H1 (cell line): ENCODE measurements around the gene HOXD10. TPM values are rescaled to one million over a fixed set of nuclear protein-coding genes. Genes with fewer than 3 reads are reported as not detected.
A peak's percentile ranks its signal among the peaks of the same experiment; 100 is the strongest.

Source experiments
- CTCF ChIA-PET: fragments of 300-600 bp; sonication (Branson Sonifier 250); formaldehyde crosslinking; loops from one replicate; lab custom pipeline; 2021; ENCODE audit not compliant: partially characterized antibody; lab: Charles Lee
- POLR2A ChIA-PET: fragments of 300-600 bp; sonication (Branson Sonifier 250); formaldehyde crosslinking; loops from one replicate; lab custom pipeline; 2021; ENCODE audit warnings: inconsistent platforms; ENCODE audit not compliant: partially characterized antibody; lab: Charles Lee
- DNase-seq, 2 experiments: peaks; one replicate each; pipeline versions ENCODE4 v3.0.0 to v3.0.0-alpha.2; 2010 to 2022; ENCODE audit warnings: low spot score in 2 of 2, low read depth in 1 of 2, mixed read lengths in 1 of 2
- FAIRE-seq: peaks from 2 replicates; lab custom pipeline; 2011; peaks lifted over from hg19 to GRCh38; lab: Jason Lieb, UNC
- H2AFZ ChIP-seq: 2 replicates; pipeline ENCODE4 v1.8.1; 2012; ENCODE audit warnings: low read length, inconsistent platforms
- H2AK5ac ChIP-seq: 2 replicates; pipeline ENCODE4 v1.6.1; 2013; ENCODE audit warnings: low read depth, low read length
- H2BK120ac ChIP-seq: replicated peaks from 2 replicates; pipeline ENCODE3; 2013; ENCODE audit warnings: low read depth, low read length, inconsistent platforms
- H2BK12ac ChIP-seq: 2 replicates; pipeline ENCODE4 v1.6.1; 2013; ENCODE audit warnings: low read depth, low read length
- H2BK15ac ChIP-seq: 2 replicates; pipeline ENCODE4 v1.6.1; 2013; ENCODE audit warnings: low read length
- H2BK20ac ChIP-seq: 2 replicates; pipeline ENCODE4 v1.6.1; 2013; ENCODE audit warnings: low read length
- H2BK5ac ChIP-seq: 2 replicates; pipeline ENCODE4 v1.6.1; 2013; ENCODE audit warnings: low read depth, low read length
- H3K14ac ChIP-seq: 2 replicates; pipeline ENCODE4 v1.6.1; 2013; ENCODE audit warnings: inconsistent platforms; ENCODE audit not compliant: insufficient read length
- H3K18ac ChIP-seq: 2 replicates; pipeline ENCODE4 v1.6.1; 2013; ENCODE audit warnings: low read length; ENCODE audit errors: extremely low read depth
- H3K23ac ChIP-seq: 2 replicates; pipeline ENCODE4 v1.6.1; 2013; ENCODE audit warnings: inconsistent platforms; ENCODE audit not compliant: insufficient read length
- H3K23me2 ChIP-seq: 2 replicates; pipeline ENCODE4 v1.6.1; 2013; ENCODE audit warnings: low read depth, low read length
- H3K27ac ChIP-seq: 2 replicates; pipeline ENCODE4 v1.6.1; 2011; ENCODE audit warnings: low read depth, low read length, inconsistent platforms
- H3K27me3 ChIP-seq, 4 experiments: replicated peaks in 1 of 4; 1 replicate in 1 of 4; 2 replicates in 3 of 4; pipeline versions ENCODE4 v1.6.1 to v1.8.1; 2011 to 2013; ENCODE audit warnings: low read length in 3 of 4, mild to moderate bottlenecking in 3 of 4, inconsistent platforms in 2 of 4, mixed read lengths in 2 of 4, moderate library complexity in 1 of 4; ENCODE audit not compliant: control insufficient read depth in 3 of 4, insufficient read depth in 3 of 4; ENCODE audit errors: extremely low read depth in 1 of 4
- H3K36me3 ChIP-seq, 4 experiments: 2 replicates each; pipeline versions ENCODE4 v1.6.1 to v1.8.1; 2011 to 2013; ENCODE audit warnings: mild to moderate bottlenecking in 4 of 4, low read length in 3 of 4, moderate library complexity in 2 of 4, control low read depth in 1 of 4, inconsistent platforms in 1 of 4; ENCODE audit not compliant: insufficient read depth in 4 of 4, control insufficient read depth in 2 of 4
- H3K4ac ChIP-seq: replicated peaks from 2 replicates; pipeline ENCODE3; 2013; ENCODE audit warnings: low read length, low read depth, mixed read lengths, inconsistent platforms; ENCODE audit not compliant: insufficient read length
- H3K4me1 ChIP-seq, 4 experiments: replicated peaks in 1 of 4; 1 replicate in 1 of 4; 2 replicates in 3 of 4; pipeline versions ENCODE4 v1.6.1 to v1.8.1; 2011 to 2013; ENCODE audit warnings: low read length in 3 of 4, inconsistent platforms in 2 of 4, mixed read lengths in 1 of 4; ENCODE audit not compliant: insufficient read depth in 4 of 4, control insufficient read depth in 3 of 4
- H3K4me2 ChIP-seq, 2 experiments: 2 replicates each; pipeline versions ENCODE4 v1.6.1 to v1.8.1; 2011 to 2013; ENCODE audit warnings: low read depth in 2 of 2, low read length in 2 of 2, control low read depth in 1 of 2, inconsistent platforms in 1 of 2, mild to moderate bottlenecking in 1 of 2; ENCODE audit not compliant: insufficient read depth in 1 of 2
- H3K4me3 ChIP-seq, 4 experiments: fragments of 200-600, 300-600 bp in 1 of 4; sonication (generic), shearing (Covaris generic), sonication (Bioruptor Twin) in 1 of 4; 2 replicates each; pipeline versions ENCODE4 v1.5.1 to v1.8.1; 2011 to 2016; ENCODE audit warnings: low read length in 4 of 4, low read depth in 3 of 4, control low read depth in 2 of 4, inconsistent platforms in 2 of 4, mild to moderate bottlenecking in 2 of 4, mixed read lengths in 1 of 4, moderate library complexity in 1 of 4; ENCODE audit not compliant: insufficient read depth in 2 of 4; ENCODE audit errors: extremely low read depth in 1 of 4
- H3K56ac ChIP-seq: replicated peaks from 2 replicates; pipeline ENCODE3; 2013; ENCODE audit warnings: low read depth, mild to moderate bottlenecking, mixed read lengths, low read length, inconsistent platforms; ENCODE audit not compliant: insufficient read length
- H3K79me1 ChIP-seq: 2 replicates; pipeline ENCODE4 v1.6.1; 2013; ENCODE audit warnings: low read depth, low read length, control low read depth
- H3K79me2 ChIP-seq, 2 experiments: 2 replicates each; pipeline versions ENCODE4 v1.6.1 to v1.8.1; 2012 to 2013; ENCODE audit warnings: low read length in 2 of 2, mild to moderate bottlenecking in 2 of 2, inconsistent platforms in 1 of 2; ENCODE audit not compliant: insufficient read depth in 2 of 2, control insufficient read depth in 1 of 2
- H3K9ac ChIP-seq, 4 experiments: replicated peaks in 1 of 4; 1 replicate in 1 of 4; 2 replicates in 3 of 4; pipeline versions ENCODE4 v1.6.1 to v1.8.1; 2011 to 2013; ENCODE audit warnings: low read depth in 3 of 4, low read length in 3 of 4, control low read depth in 2 of 4, mild to moderate bottlenecking in 2 of 4, moderate library complexity in 2 of 4, inconsistent platforms in 1 of 4; ENCODE audit errors: extremely low read depth in 1 of 4
- H3K9me3 ChIP-seq, 2 experiments: 2 replicates each; pipeline versions ENCODE4 v1.6.1 to v1.8.1; 2012 to 2013; ENCODE audit warnings: mild to moderate bottlenecking in 2 of 2, moderate library complexity in 2 of 2, control low read depth in 1 of 2, inconsistent platforms in 1 of 2, low read depth in 1 of 2, low read length in 1 of 2, mixed read lengths in 1 of 2; ENCODE audit not compliant: insufficient read depth in 2 of 2
- H4K20me1 ChIP-seq, 2 experiments: replicated peaks in 1 of 2; 2 replicates each; pipeline versions ENCODE3 to v1.8.1; 2011 to 2013; ENCODE audit warnings: inconsistent platforms in 2 of 2, low read length in 2 of 2, mild to moderate bottlenecking in 1 of 2; ENCODE audit not compliant: insufficient read depth in 2 of 2, control insufficient read depth in 1 of 2
- H4K5ac ChIP-seq: 2 replicates; pipeline ENCODE4 v1.6.1; 2013; ENCODE audit warnings: low read length, low read depth, mixed read lengths, inconsistent platforms; ENCODE audit not compliant: insufficient read length
- H4K8ac ChIP-seq: 2 replicates; pipeline ENCODE4 v1.8.0; 2013; ENCODE audit warnings: mild to moderate bottlenecking, moderate library complexity, low read length, inconsistent platforms; ENCODE audit not compliant: insufficient read depth; ENCODE audit errors: extremely low read depth
- H4K91ac ChIP-seq: replicated peaks from 2 replicates; pipeline ENCODE3; 2013; ENCODE audit warnings: low read length, mixed read lengths, inconsistent platforms; ENCODE audit not compliant: insufficient read length
- BCL11A ChIP-seq, 2 experiments: IDR thresholded peaks; one replicate each; pipeline ENCODE4 v1.6.1; 2011; ENCODE audit warnings: low read depth in 2 of 2, low read length in 2 of 2, mild to moderate bottlenecking in 2 of 2
- CHD1 ChIP-seq: IDR thresholded peaks from 2 replicates; pipeline ENCODE4 v1.6.1; 2012; ENCODE audit warnings: low read depth, low read length, improper control_type of control experiment
- CREB1 ChIP-seq: IDR thresholded peaks from 2 replicates; pipeline ENCODE4 v1.6.1; 2012; ENCODE audit warnings: inconsistent platforms
- CTBP2 ChIP-seq: IDR thresholded peaks from 2 replicates; pipeline ENCODE4 v1.7.0; 2011; ENCODE audit warnings: borderline replicate concordance, mild to moderate bottlenecking, moderate library complexity, mixed read lengths, low read length; ENCODE audit not compliant: insufficient read depth, insufficient read length
- EZH2 ChIP-seq: fragments of 200-600 bp; sonication (generic); IDR thresholded peaks from 2 replicates; pipeline ENCODE4 v1.7.1; 2012; ENCODE audit warnings: low read depth, mild to moderate bottlenecking, moderate library complexity, low read length, inconsistent platforms; ENCODE audit not compliant: severe bottlenecking
- JUN ChIP-seq: IDR thresholded peaks from 2 replicates; pipeline ENCODE4 v1.6.1; 2011; ENCODE audit warnings: low read depth, mild to moderate bottlenecking, improper control_type of control experiment, low read length
- POLR2AphosphoS5 ChIP-seq: IDR thresholded peaks from 2 replicates; pipeline ENCODE4 v1.6.1; 2011; ENCODE audit warnings: low read depth, low read length
- RNF2 ChIP-seq: fragments of 200-900, 300-1000 bp; sonication (generic); IDR thresholded peaks from 2 replicates; pipeline ENCODE4 v1.7.1; 2016; ENCODE audit warnings: borderline replicate concordance, low read depth, mild to moderate bottlenecking, antibody characterized with exemption, low read length; ENCODE audit not compliant: poor library complexity, severe bottlenecking; ENCODE audit errors: missing control alignments
- RXRA ChIP-seq: IDR thresholded peaks from 2 replicates; pipeline ENCODE4 v1.6.1; 2011; ENCODE audit warnings: low read depth, mild to moderate bottlenecking, low read length, moderate library complexity; ENCODE audit not compliant: insufficient read depth
- TAF1 ChIP-seq: IDR thresholded peaks from 2 replicates; pipeline ENCODE4 v1.6.1; 2011; ENCODE audit warnings: mild to moderate bottlenecking, low read depth, low read length
- TAF7 ChIP-seq: optimal IDR thresholded peaks from 2 replicates; pipeline ENCODE3; 2011; ENCODE audit warnings: low read depth, mild to moderate bottlenecking, inconsistent platforms, low read length, moderate library complexity, borderline replicate concordance
- YY1 ChIP-seq: IDR thresholded peaks from 2 replicates; pipeline ENCODE4 v1.6.1; 2011; ENCODE audit warnings: low read depth, mild to moderate bottlenecking, low read length
- WGBS, 2 experiments: shearing (Covaris generic) in 1 of 2; methylation state at CpG; one replicate each; pipeline versions ENCODE4 v1.1.6 to v1.1.7; 2013 to 2015; ENCODE audit warnings: low lambda C conversion rate in 2 of 2, mixed read lengths in 2 of 2, inconsistent platforms in 1 of 2, low coverage in 1 of 2, missing lambda C conversion rate in 1 of 2; ENCODE audit not compliant: insufficient replicate concordance in 2 of 2, insufficient coverage in 1 of 2, insufficient read length in 1 of 2; ENCODE audit errors: extremely low coverage in 1 of 2, missing lambda C conversion rate in 1 of 2; 5-methylcytosine and 5-hydroxymethylcytosine counted together
- polyA plus RNA-seq, 7 experiments: library from polyadenylated mRNA; depleted of rRNA in 3 of 7; stranded (reverse) in 5 of 7; unstranded in 2 of 7; fragments of >200 nt in 5 of 7; fragments of 200-250 nt in 2 of 7; gene quantifications; 1 replicate in 5 of 7; 2 replicates in 1 of 7; 4 replicates in 1 of 7; pipeline versions ENCODE4 v1.2.1 to v1.2.3, GENCODE V29; 2011 to 2013; ENCODE audit warnings: missing spikeins in 2 of 7, mixed read lengths in 2 of 7
- total RNA-seq: library from RNA; stranded (reverse); fragmentation: NEBNext Ultra II Directional; extraction: Animal tissue kit (Norgen Biotek cat#: 25700); gene quantifications from 2 replicates; pipeline ENCODE4 v1.2.1, GENCODE V29; 2021

HOXD10 gene
- total and polyA plus RNA-seq, 2 of the 8 experiments (the other 6 are each of a cell fraction or from before 2014, with no cell fraction given): not detected

DNA sequence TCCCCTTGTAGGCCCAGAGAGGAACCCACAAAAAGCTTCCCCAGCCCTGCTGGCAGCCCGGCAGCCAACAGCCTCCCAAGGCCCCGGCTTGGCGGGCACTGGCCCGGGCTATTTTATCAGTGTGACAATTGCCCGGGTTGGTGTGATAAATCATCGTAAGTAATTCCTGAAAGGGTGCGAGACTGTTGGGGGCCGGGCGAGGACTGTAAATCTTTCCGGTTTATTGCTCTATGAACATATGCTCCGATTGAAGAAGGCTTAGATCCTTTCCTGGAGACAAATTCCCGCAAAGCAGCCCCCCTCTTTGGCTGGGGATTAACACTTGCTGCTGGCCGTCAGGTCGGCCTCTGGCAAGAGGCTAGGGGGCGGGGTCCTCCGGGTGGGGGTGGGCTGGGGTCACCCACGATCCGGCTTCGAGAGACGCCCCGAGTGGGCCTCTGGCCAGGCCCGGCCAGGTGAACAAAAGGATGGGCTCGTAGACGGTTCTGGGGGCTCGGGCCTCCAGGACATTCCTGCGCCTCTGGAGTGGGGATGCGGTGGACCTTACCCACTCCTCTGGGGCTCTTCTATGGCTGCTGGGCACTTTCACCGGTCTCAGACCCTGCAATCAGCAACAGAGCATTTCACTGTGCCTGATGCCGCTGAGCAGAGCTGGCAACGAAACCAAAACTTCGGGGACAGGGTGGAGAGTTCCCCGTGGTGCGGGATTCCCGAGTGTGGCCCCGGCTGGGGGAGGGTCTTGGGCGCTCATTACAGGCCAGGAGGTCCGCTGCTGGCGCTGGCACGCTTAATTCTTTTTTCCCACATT is 42.5 kb downstream of the HOXD10 start:
- Histone ChIP-seq H3K23ac (no peak overlapping the region), H3K79me2 (no peaks in the 10 kb centered on the region), H2AK5ac (peak overlapping the region; percentile 65; the same call in 1 of the 2 replicates), H3K9me3 (no peaks in the 10 kb centered on the region), H3K18ac (no peak overlapping the region; the same call in 1 of the 2 replicates), H4K20me1 (peaks cover 32 to 42% of the 10 kb centered on the region in 2 experiments), H4K8ac (no peak overlapping the region), H3K23me2 (no peaks in the 10 kb centered on the region), H2BK120ac (no peak overlapping the region), H3K56ac (no peak overlapping the region), H3K27ac (no peak overlapping the region), H2BK20ac (no peak overlapping the region), H3K14ac (no peak overlapping the region), H3K9ac (no peak overlapping the region), H2BK12ac (no peak overlapping the region), H3K79me1 (no peaks in the 10 kb centered on the region), H2BK15ac (no peak overlapping the region), H4K91ac (no peak overlapping the region), H3K4me1 (peaks cover 0 to 8% (median 5%) of the 10 kb centered on the region in 4 experiments; a peak in 5 of 7 replicates), H3K36me3 (peaks cover 0 to 10% (median 0%) of the 10 kb centered on the region in 4 experiments; a peak in 1 of 8 replicates), H4K5ac (no peak overlapping the region), H2BK5ac (no peak overlapping the region), H3K4me2 (peak overlapping the region in 1 of 2 experiments; percentile 39; a peak in 1 of 4 replicates), H3K27me3 (peaks cover 98 to 100% (median 100%) of the 10 kb centered on the region in 4 experiments), H3K4me3 (no peak overlapping the region), H3K4ac (no peak overlapping the region), H2AFZ (no peak overlapping the region)
- ChIA-PET CTCF (interaction anchor here (0.6 to 3.6 kb wide), 10 partner anchors 12 to 1038 kb away, joined by 3 to 26 read pairs (median 4); no protein-coding TSS in a partner anchor), POLR2A (interaction anchor here (0.9 to 1.2 kb wide), 3 partner anchors 14 to 30 kb away, joined by 3 read pairs; partner anchors contain the start of gene HOXD1)
- FAIRE-seq (no peak), DNase-seq (no peak)
- 13% methylated on average over 29 of the region's 39 CpGs; no CpG with 5 or more reads in 1 of the 2 experiments for WGBS, 2 experiments
- TF ChIP-seq BCL11A (IDR thresholded peaks at IDR 0.05; ENCODE audit: low read depth in 2 of 2, low read length in 2 of 2) (no peak), YY1 (no peak), TAF7 (no peak), TAF1 (no peak), CREB1 (no peak), JUN (no peak), CHD1 (no peak), POLR2AphosphoS5 (no peak), EZH2 (no peak), RNF2 (peak; percentile 90), CTBP2 (peak; percentile 55), RXRA (no peak)
